HepG2 (cell line): ENCODE results near the gene STX1B. TPM values are rescaled to one million over a fixed set of nuclear protein-coding genes. Genes with fewer than 3 reads are reported as not detected.

Experiments
- ARID3A ChIP-seq: IDR thresholded peaks from 2 replicates; pipeline ENCODE4 v1.6.1; 2012; ENCODE audit warnings: low read depth, low read length, improper control_type of control experiment
- ARNT2 ChIP-seq: sonication (generic); formaldehyde crosslinking; IDR thresholded peaks from 2 replicates; pipeline ENCODE4 v1.8.0; 2022; ENCODE audit warnings: mild to moderate bottlenecking, low read depth, missing genetic modification reagents, moderate library complexity
- CBX1 ChIP-seq: IDR thresholded peaks from one replicate; pipeline ENCODE4 v1.6.1; 2016; ENCODE audit warnings: antibody characterized with exemption, low read depth
- CENPBD1 ChIP-seq: sonication (generic); formaldehyde crosslinking; IDR thresholded peaks from 2 replicates; pipeline ENCODE4 v1.8.0; 2022; ENCODE audit warnings: missing genetic modification reagents, low read depth, mild to moderate bottlenecking, borderline replicate concordance
- KDM5A ChIP-seq: fragments of 200-600 bp; sonication (generic); IDR thresholded peaks from 2 replicates; pipeline ENCODE4 v1.7.0; 2018; ENCODE audit warnings: antibody characterized with exemption, mild to moderate bottlenecking, low read length, borderline replicate concordance
- MAFK ChIP-seq, 2 experiments: IDR thresholded peaks in 1 of 2; conservative IDR thresholded peaks in 1 of 2; 2 replicates each; pipeline ENCODE4 v1.6.1; 2011; ENCODE audit warnings: improper control_type of control experiment in 2 of 2, low read length in 2 of 2
- MEIS2 ChIP-seq: sonication (generic); formaldehyde crosslinking; IDR thresholded peaks from 2 replicates; pipeline ENCODE4 v1.9.0; 2021; ENCODE audit warnings: mild to moderate bottlenecking, missing genetic modification reagents
- MYNN ChIP-seq: sonication (generic); formaldehyde crosslinking; IDR thresholded peaks from 2 replicates; pipeline ENCODE4 v1.4.0; 2020; ENCODE audit warnings: mild to moderate bottlenecking, low read depth, missing genetic modification reagents
- NFE2L1 ChIP-seq: sonication (generic); formaldehyde crosslinking; IDR thresholded peaks from 2 replicates; pipeline ENCODE4 v1.4.0; 2020; ENCODE audit warnings: missing genetic modification reagents, mild to moderate bottlenecking, borderline replicate concordance
- PHF5A ChIP-seq: IDR thresholded peaks from one replicate; pipeline ENCODE4 v1.6.1; 2018; ENCODE audit warnings: low read depth, missing genetic modification reagents; ENCODE audit not compliant: unreplicated experiment
- SPEN ChIP-seq: sonication (generic); formaldehyde crosslinking; IDR thresholded peaks from 2 replicates; pipeline ENCODE4 v1.5.1; 2020; ENCODE audit warnings: low read depth, mild to moderate bottlenecking, missing genetic modification reagents
- SRSF4 ChIP-seq: fragments of 200-400 bp; formaldehyde crosslinking; IDR thresholded peaks from one replicate; pipeline ENCODE4 v1.6.1; 2018; ENCODE audit warnings: mild to moderate bottlenecking, low read depth, low read length, moderate library complexity; ENCODE audit not compliant: poor library complexity, severe bottlenecking
- ZBTB14 ChIP-seq: sonication (generic); formaldehyde crosslinking; IDR thresholded peaks from 2 replicates; pipeline ENCODE4 v1.4.0; 2020; ENCODE audit warnings: missing genetic modification reagents
- ZBTB26 ChIP-seq: IDR thresholded peaks from 2 replicates; pipeline ENCODE4 v1.6.1; 2016; ENCODE audit warnings: missing compliant biosample characterization, missing genetic modification reagents, borderline replicate concordance
- ZBTB42 ChIP-seq: sonication (generic); formaldehyde crosslinking; IDR thresholded peaks from 2 replicates; pipeline ENCODE4 v1.5.0; 2020; ENCODE audit warnings: mild to moderate bottlenecking, missing genetic modification reagents
- ZEB1 ChIP-seq: IDR thresholded peaks from 2 replicates; pipeline ENCODE4 v1.6.1; 2012; ENCODE audit warnings: mild to moderate bottlenecking, low read depth, inconsistent platforms; ENCODE audit not compliant: insufficient replicate concordance
- ZNF256 ChIP-seq: sonication (generic); formaldehyde crosslinking; conservative IDR thresholded peaks from 2 replicates; pipeline ENCODE4 v1.4.0; 2020; ENCODE audit warnings: missing genetic modification reagents
- ZNF292 ChIP-seq: sonication (generic); formaldehyde crosslinking; IDR thresholded peaks from 2 replicates; pipeline ENCODE4 v1.8.1; 2022; ENCODE audit warnings: mild to moderate bottlenecking, low read depth, missing genetic modification reagents, borderline replicate concordance
- ZNF580 ChIP-seq: IDR thresholded peaks from 2 replicates; pipeline ENCODE4 v1.6.1; 2016; ENCODE audit warnings: low read depth, borderline replicate concordance
- ZNF616 ChIP-seq: sonication (generic); formaldehyde crosslinking; IDR thresholded peaks from 2 replicates; pipeline ENCODE4 v1.5.0; 2020; ENCODE audit warnings: low read depth, mild to moderate bottlenecking, missing genetic modification reagents
- ZNF790 ChIP-seq: sonication (generic); formaldehyde crosslinking; IDR thresholded peaks from 2 replicates; pipeline ENCODE4 v1.8.0; 2022; ENCODE audit warnings: missing genetic modification reagents, mild to moderate bottlenecking, borderline replicate concordance
- ZNF883 ChIP-seq: sonication (generic); formaldehyde crosslinking; IDR thresholded peaks from 2 replicates; pipeline ENCODE4 v1.5.1; 2020; ENCODE audit warnings: mild to moderate bottlenecking, missing genetic modification reagents; ENCODE audit errors: not compliant biosample characterization
- polyA plus RNA-seq, 8 experiments: library from polyadenylated mRNA; depleted of rRNA in 3 of 8; stranded (reverse) in 7 of 8; unstranded in 1 of 8; fragments of >200 nt; fragmentation: Illumina TruSeq in 4 of 8; extraction: Trizol in 4 of 8; gene quantifications; 2 replicates each; pipeline versions ENCODE4 v1.2.1 to v1.2.3, GENCODE V29; 2011 to 2016; ENCODE audit warnings: low read depth in 4 of 8, missing spikeins in 1 of 8, mixed read lengths in 1 of 8; ENCODE audit not compliant: insufficient read depth in 1 of 8
- total RNA-seq, 5 experiments: library from RNA; depleted of rRNA; stranded (reverse); fragments of >200 nt; fragmentation: Illumina TruSeq; extraction: Trizol; gene quantifications; 2 replicates each; pipeline ENCODE4 v1.2.3, GENCODE V29; 2016; ENCODE audit warnings: low read depth in 1 of 5

Gene STX1B
- total and polyA plus RNA-seq, 2 of the 13 experiments (the other 11 are each of a cell fraction or from before 2014, with no cell fraction given), result 2.1 to 3.0 TPM

DNA sequence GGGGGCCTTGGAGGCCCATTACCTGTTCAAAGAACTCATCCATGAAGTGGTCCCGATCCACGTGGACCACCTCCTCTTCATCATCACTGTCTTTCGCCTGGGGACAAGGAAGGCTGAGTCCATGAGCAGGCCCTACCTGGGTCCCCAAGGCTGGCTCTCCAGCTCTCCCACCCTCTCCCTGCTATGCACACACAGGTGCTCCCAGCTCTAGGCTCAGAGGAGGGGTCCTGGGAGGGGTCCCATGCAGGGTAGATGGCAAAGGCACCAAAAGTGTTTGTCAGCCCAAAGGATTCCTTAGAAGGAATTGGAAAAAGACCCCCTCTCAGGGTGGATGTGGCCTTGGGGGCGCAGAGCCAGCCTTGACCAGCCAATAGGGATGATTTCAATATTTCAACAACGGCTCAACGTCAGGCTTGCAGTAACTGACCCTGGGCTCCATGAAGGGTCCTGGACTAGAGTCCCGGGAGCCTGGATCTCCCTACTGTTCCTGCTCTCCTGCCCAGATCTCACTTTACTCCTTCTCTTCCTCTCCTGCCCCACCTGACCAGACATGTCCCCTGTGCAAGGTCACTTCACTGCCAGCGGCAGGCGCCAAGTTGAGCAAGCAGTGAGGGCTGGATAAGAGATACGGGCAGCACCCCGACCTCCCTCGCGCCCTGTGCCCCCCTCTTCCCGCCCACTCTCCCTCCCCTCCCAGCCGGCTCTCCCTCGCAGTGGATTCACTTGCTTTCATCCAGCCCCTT lies 8.8 kb downstream of the STX1B start (continued):
- no peak for TF ChIP-seq SRSF4
- TF ChIP-seq ZBTB26, result no peak
- TF ChIP-seq ARNT2 (CRISPR knock-in tag), result no peak
- no peak for TF ChIP-seq CENPBD1
- TF ChIP-seq ZNF292 (CRISPR knock-in tag), result peak; percentile 97
- TF ChIP-seq PHF5A (CRISPR knock-in tag), result peak; percentile 60
- no peak for TF ChIP-seq MEIS2 (CRISPR knock-in tag)
- TF ChIP-seq NFE2L1 (CRISPR knock-in tag), result no peak
- no peak for TF ChIP-seq ARID3A
- no peak for TF ChIP-seq ZNF616 (CRISPR knock-in tag)
- TF ChIP-seq SPEN (CRISPR knock-in tag), result peak; percentile 48; the same call in 1 of the 2 replicates
- TF ChIP-seq ZNF256 (CRISPR knock-in tag), result no peak
- no peak for TF ChIP-seq KDM5A
- TF ChIP-seq MYNN (CRISPR knock-in tag), result no peak
- no peak for TF ChIP-seq ZBTB14 (CRISPR knock-in tag)
- no peak for TF ChIP-seq ZEB1
- TF ChIP-seq ZNF790 (CRISPR knock-in tag), result no peak
- no peak for TF ChIP-seq MAFK (conservative IDR thresholded peaks at IDR 0.05 in 1 of 2, IDR thresholded peaks at IDR 0.05 in 1 of 2; ENCODE audit: low read length in 2 of 2)
- no peak for TF ChIP-seq ZBTB42 (CRISPR knock-in tag)
- no peak for TF ChIP-seq CBX1
- no peak for TF ChIP-seq ZNF580 (CRISPR knock-in tag)
- TF ChIP-seq ZNF883 (CRISPR knock-in tag), result peak; percentile 22
